ENCODE measurements around the gene GRHPR. TPM values are rescaled to one million over a fixed set of nuclear protein-coding genes. Genes with fewer than 3 reads are reported as not detected.
"Not testable (repeated sequence)": the region's sequence is repeated elsewhere in the genome, so short reads cannot be mapped to it uniquely, and the experiment has no call there.

GRHPR gene
- total and polyA plus RNA-seq, 2 of the 4 experiments (the other 2 are of a cell fraction), result 182 to 191 TPM

DNA sequence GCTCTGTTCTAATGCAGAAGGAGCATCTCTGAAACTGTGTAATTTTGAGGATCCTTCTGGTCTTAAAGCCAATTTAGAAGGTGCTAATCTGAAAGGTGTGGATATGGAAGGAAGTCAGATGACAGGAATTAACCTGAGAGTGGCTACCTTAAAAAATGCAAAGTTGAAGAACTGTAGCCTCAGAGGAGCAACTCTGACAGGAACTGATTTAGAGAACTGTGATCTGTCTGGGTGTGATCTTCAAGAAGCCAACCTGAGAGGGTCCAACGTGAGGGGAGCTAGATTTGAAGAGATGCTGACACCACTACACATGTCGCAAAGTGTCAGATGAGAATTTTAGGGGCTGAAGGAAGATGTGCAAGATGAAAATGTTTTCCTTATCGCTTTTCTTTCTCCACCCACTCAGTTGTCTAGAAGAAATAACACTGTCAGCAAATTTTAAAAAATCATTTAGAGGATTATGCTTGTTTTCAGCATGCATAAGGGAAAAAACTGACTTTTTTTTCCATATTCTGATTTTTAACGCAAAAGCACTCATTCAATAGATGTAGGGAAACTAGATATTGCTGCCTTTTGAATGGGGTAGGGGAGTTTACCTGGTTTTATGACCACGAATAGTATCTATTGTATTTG lies 55.6 kb downstream of the GRHPR start:
- H2AK9ac ChIP-seq (replicated peaks; ENCODE audit: low read depth, low read length, poor library complexity); ATAC-seq (ENCODE audit: low read depth); H2BK120ac ChIP-seq (ENCODE audit: low read depth, low read length); H3K9me1 ChIP-seq (ENCODE audit: insufficient read depth, low read length); dilution Hi-C loops (cut with HindIII; ENCODE audit: low sequenced_read_pairs, unreplicated experiment); POLR2A ChIA-PET (ENCODE audit: unreplicated experiment); H3K4me3 ChIP-seq (ENCODE audit: insufficient read depth, low read depth, low read length); H4K20me1 ChIP-seq (ENCODE audit: insufficient read depth, low read length); H3K79me1 ChIP-seq (ENCODE audit: low read depth in 1 of 2, low read length in 2 of 2); H3K36me3 ChIP-seq (ENCODE audit: control insufficient read depth, insufficient read depth, low read length); H3K9ac ChIP-seq (ENCODE audit: low read depth, low read length); H3K27me3 ChIP-seq (ENCODE audit: control insufficient read depth, insufficient read depth, low read length); H2BK20ac ChIP-seq (ENCODE audit: low read depth, low read length); H3K4ac ChIP-seq (ENCODE audit: low read depth, low read length); H3K27ac ChIP-seq (ENCODE audit: insufficient read depth, low read length); H2BK5ac ChIP-seq (ENCODE audit: low read depth, low read length, poor library complexity, severe bottlenecking); H3K56ac ChIP-seq (ENCODE audit: extremely low read depth, insufficient read depth, low read length); H4K5ac ChIP-seq (ENCODE audit: low read depth, low read length); H2BK15ac ChIP-seq (ENCODE audit: low read depth, low read length); H3K23ac ChIP-seq (ENCODE audit: low read depth, low read length); H4K8ac ChIP-seq (ENCODE audit: low read depth in 2 of 2, low read length in 2 of 2); H3K4me2 ChIP-seq (ENCODE audit: low read depth, low read length); H3K9me3 ChIP-seq (ENCODE audit: control insufficient read depth, insufficient read depth, low read length); H2AK5ac ChIP-seq (ENCODE audit: low read depth, low read length); H3K4me1 ChIP-seq (ENCODE audit: control insufficient read depth, insufficient read depth, low read length); DNase-seq; H3K18ac ChIP-seq (ENCODE audit: low read depth, low read length); CTCF ChIA-PET; H2AFZ ChIP-seq (replicated peaks; ENCODE audit: low read length, poor library complexity); H4K91ac ChIP-seq (ENCODE audit: insufficient read depth, low read depth, low read length); intact Hi-C loops (cut with micrococcal nuclease); BruUV-seq (replicated peaks); H3K14ac ChIP-seq (replicated peaks; ENCODE audit: low read depth, low read length): not testable (repeated sequence)
- peak; percentile 95 for TF ChIP-seq MAFK (IDR thresholded peaks at IDR 0.05; ENCODE audit: low read depth, low read length)
- in situ Hi-C loops (cut with MboI; ENCODE audit: low sequenced_read_pairs), result loop anchor here (25.0 kb wide), 2 partner anchors 584 to 884 kb away; partner anchors contain the start of gene SHB
- no CpG with 5 or more reads among the region's 5 CpGs for WGBS, 2 experiments (ENCODE audit: extremely low coverage in 2 of 2, insufficient read length in 1 of 2)
